HL-60 (cell line): ENCODE data around the gene TEC.

Experiments
- DNase-seq, 2 experiments: peaks; one replicate each; pipeline ENCODE4 v3.0.0-alpha.2; 2010 to 2020; ENCODE audit warnings: low read depth in 1 of 2, low spot score in 1 of 2
- H3K27ac ChIP-seq: fragments of 250-450 bp; sonication (Bioruptor Pico); replicated peaks from 2 replicates; pipeline ENCODE4 v1.5.1; 2020; ENCODE audit warnings: mild to moderate bottlenecking, moderate library complexity
- H3K27me3 ChIP-seq: fragments of 250-450 bp; sonication (Bioruptor Pico); 2 replicates; pipeline ENCODE4 v1.5.1; 2021; ENCODE audit warnings: mild to moderate bottlenecking, moderate library complexity; ENCODE audit not compliant: insufficient read depth, poor library complexity, severe bottlenecking
- H3K4me3 ChIP-seq: replicated peaks from 2 replicates; pipeline ENCODE4 v1.5.1; 2011; ENCODE audit warnings: mild to moderate bottlenecking, control low read depth, low read length; ENCODE audit not compliant: insufficient read depth
- GABPA ChIP-seq: IDR thresholded peaks from 2 replicates; pipeline ENCODE4 v1.6.1; 2012; ENCODE audit warnings: low read depth
- POLR2AphosphoS5 ChIP-seq: IDR thresholded peaks from 2 replicates; pipeline ENCODE4 v1.6.1; 2012; ENCODE audit warnings: low read depth
- SPI1 ChIP-seq: IDR thresholded peaks from 2 replicates; pipeline ENCODE4 v1.6.1; 2012; ENCODE audit warnings: low read depth, mild to moderate bottlenecking, borderline replicate concordance
- TF ChIP-seq, protein P1 (sequence below): IDR thresholded peaks from one replicate; pipeline ENCODE4 v1.5.1; 2011; ENCODE audit warnings: low read length, control low read depth, inconsistent platforms; ENCODE audit not compliant: insufficient read depth
- TF ChIP-seq, protein P2 (sequence below): IDR thresholded peaks from 2 replicates; pipeline ENCODE4 v1.6.1; 2012; ENCODE audit warnings: low read depth; ENCODE audit not compliant: insufficient replicate concordance

TEC gene

DNA sequence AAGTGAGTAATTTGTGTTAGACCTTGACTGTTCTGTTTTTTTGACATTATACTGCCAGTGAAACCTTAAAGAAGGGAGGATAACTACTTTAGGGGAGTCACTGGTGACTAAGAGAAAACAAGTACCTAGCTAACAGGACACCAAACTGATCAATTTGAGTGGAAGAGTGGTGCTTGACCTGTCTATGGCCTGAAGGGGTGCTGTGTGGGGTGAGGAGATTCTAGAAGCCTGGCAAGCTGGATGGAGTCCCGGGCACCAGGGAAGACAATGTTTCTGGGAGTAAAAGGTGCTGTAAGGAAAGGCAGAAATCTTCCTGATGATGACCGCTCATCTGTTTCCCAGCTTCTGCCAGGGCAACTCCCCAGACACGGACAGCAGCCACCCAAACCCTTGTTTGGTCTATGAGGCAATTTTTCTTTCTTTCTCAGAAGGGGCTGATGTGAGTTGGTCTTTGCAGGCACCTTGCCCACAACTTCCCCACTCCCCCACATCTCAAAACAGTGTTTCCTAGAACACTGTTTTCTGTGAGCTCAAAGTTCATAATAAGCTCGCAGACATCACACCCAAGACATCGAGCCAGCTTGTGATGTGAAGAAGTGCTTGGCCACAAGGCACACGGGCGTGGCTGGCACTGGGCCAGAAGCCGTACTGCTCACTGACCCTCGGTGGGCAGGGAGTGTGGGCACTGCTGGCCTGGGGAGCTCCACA is 140.2 kb downstream of the TEC start:
- H3K27ac ChIP-seq = no peak overlapping the region
- H3K4me3 ChIP-seq = no peak overlapping the region
- peak in 1 of 2 experiments; percentile 57 for DNase-seq
- no peaks in the 10 kb centered on the region for H3K27me3 ChIP-seq
- TF ChIP-seq, protein P1, sequence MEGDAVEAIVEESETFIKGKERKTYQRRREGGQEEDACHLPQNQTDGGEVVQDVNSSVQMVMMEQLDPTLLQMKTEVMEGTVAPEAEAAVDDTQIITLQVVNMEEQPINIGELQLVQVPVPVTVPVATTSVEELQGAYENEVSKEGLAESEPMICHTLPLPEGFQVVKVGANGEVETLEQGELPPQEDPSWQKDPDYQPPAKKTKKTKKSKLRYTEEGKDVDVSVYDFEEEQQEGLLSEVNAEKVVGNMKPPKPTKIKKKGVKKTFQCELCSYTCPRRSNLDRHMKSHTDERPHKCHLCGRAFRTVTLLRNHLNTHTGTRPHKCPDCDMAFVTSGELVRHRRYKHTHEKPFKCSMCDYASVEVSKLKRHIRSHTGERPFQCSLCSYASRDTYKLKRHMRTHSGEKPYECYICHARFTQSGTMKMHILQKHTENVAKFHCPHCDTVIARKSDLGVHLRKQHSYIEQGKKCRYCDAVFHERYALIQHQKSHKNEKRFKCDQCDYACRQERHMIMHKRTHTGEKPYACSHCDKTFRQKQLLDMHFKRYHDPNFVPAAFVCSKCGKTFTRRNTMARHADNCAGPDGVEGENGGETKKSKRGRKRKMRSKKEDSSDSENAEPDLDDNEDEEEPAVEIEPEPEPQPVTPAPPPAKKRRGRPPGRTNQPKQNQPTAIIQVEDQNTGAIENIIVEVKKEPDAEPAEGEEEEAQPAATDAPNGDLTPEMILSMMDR = no peak
- TF ChIP-seq POLR2AphosphoS5 (peak; percentile 28; the same call in 1 of the 2 replicates), GABPA (no peak), SPI1 (peak; percentile 47; the same call in 1 of the 2 replicates)
- TF ChIP-seq, protein P2, sequence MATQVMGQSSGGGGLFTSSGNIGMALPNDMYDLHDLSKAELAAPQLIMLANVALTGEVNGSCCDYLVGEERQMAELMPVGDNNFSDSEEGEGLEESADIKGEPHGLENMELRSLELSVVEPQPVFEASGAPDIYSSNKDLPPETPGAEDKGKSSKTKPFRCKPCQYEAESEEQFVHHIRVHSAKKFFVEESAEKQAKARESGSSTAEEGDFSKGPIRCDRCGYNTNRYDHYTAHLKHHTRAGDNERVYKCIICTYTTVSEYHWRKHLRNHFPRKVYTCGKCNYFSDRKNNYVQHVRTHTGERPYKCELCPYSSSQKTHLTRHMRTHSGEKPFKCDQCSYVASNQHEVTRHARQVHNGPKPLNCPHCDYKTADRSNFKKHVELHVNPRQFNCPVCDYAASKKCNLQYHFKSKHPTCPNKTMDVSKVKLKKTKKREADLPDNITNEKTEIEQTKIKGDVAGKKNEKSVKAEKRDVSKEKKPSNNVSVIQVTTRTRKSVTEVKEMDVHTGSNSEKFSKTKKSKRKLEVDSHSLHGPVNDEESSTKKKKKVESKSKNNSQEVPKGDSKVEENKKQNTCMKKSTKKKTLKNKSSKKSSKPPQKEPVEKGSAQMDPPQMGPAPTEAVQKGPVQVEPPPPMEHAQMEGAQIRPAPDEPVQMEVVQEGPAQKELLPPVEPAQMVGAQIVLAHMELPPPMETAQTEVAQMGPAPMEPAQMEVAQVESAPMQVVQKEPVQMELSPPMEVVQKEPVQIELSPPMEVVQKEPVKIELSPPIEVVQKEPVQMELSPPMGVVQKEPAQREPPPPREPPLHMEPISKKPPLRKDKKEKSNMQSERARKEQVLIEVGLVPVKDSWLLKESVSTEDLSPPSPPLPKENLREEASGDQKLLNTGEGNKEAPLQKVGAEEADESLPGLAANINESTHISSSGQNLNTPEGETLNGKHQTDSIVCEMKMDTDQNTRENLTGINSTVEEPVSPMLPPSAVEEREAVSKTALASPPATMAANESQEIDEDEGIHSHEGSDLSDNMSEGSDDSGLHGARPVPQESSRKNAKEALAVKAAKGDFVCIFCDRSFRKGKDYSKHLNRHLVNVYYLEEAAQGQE = no peak

DNA sequence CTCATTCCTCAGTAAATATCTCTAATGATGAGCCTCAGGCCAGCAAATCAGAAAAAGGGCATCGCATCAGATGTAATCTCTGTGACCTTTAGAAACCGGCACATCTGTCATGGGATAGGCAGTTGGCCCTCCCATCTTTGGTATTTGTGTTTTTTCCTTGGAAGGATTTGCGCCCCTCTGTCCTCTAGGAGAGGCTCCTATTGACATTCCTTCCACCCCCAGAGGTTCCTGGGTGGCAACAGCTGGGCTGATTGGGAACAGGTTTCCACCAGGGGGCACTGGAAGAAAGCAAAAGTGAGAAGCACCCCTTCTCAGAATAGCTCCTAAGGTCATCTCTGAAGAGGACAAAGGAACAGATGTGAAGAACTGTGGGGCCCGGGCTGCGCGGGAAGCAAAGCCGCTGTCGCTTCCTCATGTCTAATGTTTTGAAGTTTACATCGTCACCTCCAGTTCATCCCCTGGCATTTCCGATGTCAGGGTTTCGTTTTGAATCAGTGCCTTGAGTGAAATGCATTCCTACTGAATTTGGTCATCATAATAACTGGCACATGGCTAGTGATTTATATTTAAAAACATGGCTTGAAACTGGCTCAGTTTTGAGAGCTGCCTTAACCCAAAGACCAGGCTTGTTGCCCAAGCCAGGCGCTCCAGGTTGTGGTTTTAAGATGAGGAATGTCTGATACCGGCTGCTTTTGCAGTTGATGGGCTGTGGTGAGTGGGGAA is 141.8 kb downstream of the TEC start:
- TF ChIP-seq POLR2AphosphoS5 (no peak), GABPA (no peak), SPI1 (no peak)
- TF ChIP-seq, protein P1 = peak; percentile 34
- TF ChIP-seq, protein P2 = no peak
- peak; percentile 22 to 78 for DNase-seq
- Histone ChIP-seq H3K27ac (peak overlapping the region; percentile 15; the same call in 1 of the 2 replicates), H3K27me3 (no peaks in the 10 kb centered on the region), H3K4me3 (no peak overlapping the region)

DNA sequence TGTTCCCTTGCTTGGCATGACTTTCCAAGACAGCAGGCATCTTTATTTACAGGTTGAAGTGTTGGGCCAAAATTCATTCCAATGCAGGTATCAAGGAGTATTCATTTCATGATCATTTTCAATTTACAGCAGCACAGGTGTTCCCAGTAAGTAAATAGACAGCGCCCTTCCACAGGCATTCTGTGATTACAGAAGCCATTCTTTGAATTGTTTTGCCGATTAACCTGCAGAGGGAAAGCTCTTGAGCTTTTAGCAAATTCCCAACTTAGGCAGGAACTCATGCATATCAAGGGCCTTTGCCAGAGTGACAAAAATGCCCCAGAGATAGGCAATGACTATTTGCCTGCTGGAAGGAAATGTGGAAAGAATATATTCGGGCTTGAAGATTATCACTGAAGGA is 142.4 kb downstream of the TEC start:
- no peak overlapping the region for H3K27ac ChIP-seq
- no peak overlapping the region for H3K4me3 ChIP-seq
- no peaks in the 10 kb centered on the region for H3K27me3 ChIP-seq
- no peak for DNase-seq
- TF ChIP-seq, protein P1 = no peak
- no peak for TF ChIP-seq GABPA
- TF ChIP-seq POLR2AphosphoS5 = no peak
- TF ChIP-seq SPI1 = no peak
- TF ChIP-seq, protein P2 = no peak
